ENCODE data around the gene BACH2. TPM values are rescaled to one million over a fixed set of nuclear protein-coding genes. Genes with fewer than 3 reads are reported as not detected.
"Not testable (repeated sequence)": the region's sequence is repeated elsewhere in the genome, so short reads cannot be mapped to it uniquely, and the experiment has no call there.

The BACH2 gene
- total RNA-seq, 1 donor from 2014 or later, result 2.1 TPM

DNA sequence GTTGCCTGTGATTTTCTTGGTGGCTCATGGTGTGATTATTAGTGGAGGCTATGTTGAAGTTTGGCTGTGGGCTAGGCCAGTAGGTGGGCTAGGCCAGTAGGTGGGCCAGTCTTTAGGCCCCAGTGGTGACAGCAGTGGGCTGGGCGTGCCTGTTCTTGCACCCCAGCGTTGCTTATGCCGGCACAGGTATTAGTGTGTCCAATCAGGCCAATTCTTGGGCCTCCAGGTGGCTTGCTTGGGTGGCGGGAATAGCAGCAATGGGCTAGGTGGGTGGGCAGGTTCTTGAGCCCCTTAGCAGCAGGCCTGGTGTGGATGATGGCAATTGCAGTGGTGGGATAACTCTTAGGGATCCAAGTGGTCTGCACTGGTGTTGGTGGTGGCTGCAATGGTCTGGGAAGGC lies 379.4 kb downstream of the BACH2 start:
- FAIRE-seq (no peak), DNase-seq (ENCODE audit: low read depth) (no peak)
- Histone ChIP-seq H3K27me3 (ENCODE audit: control insufficient read depth, insufficient read depth, low read length) (no peaks in the 10 kb centered on the region), H3K36me3 (ENCODE audit: control insufficient read depth, insufficient read depth, low read length) (no peaks in the 10 kb centered on the region), H3K4me3 (ENCODE audit: low read depth, low read length) (no peak overlapping the region)
- TF ChIP-seq CTCF (IDR thresholded peaks at IDR 0.05; ENCODE audit: insufficient read depth, low read length, severe bottlenecking), result no peak

- FAIRE-seq (no peak), DNase-seq (ENCODE audit: low read depth) (no peak)
- H3K4me3 ChIP-seq (ENCODE audit: low read depth, low read length), result no peak overlapping the region
- no peak for TF ChIP-seq CTCF (IDR thresholded peaks at IDR 0.05; ENCODE audit: insufficient read depth, low read length, severe bottlenecking)
- no peaks in the 10 kb centered on the region for H3K27me3 ChIP-seq (ENCODE audit: control insufficient read depth, insufficient read depth, low read length)
- H3K36me3 ChIP-seq (ENCODE audit: control insufficient read depth, insufficient read depth, low read length), result no peaks in the 10 kb centered on the region
These were observed 380.3 kb downstream of the BACH2 start for GRCh38 chr6:89916136-89916920.

DNA sequence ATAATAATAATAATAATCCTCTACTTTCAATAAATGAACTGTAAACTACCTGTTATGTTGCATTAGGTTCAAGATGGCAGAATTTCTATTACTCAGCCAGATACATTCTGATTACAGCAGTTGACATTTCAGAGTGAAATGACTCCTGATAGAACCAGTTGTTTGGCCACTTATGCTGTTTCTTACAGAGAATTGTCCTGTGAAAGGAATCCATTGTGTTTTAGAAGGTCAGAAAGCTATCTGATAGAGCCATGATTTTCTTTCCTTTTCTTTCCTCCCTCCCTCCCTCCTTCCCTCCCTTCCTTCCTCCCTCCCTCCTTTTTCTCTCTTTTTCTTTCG lies 385.8 kb downstream of the BACH2 start:
- DNase-seq (ENCODE audit: low read depth) (no peak), FAIRE-seq (no peak)
- Histone ChIP-seq H3K4me3 (ENCODE audit: low read depth, low read length) (no peak overlapping the region), H3K27me3 (ENCODE audit: control insufficient read depth, insufficient read depth, low read length) (no peaks in the 10 kb centered on the region), H3K36me3 (ENCODE audit: control insufficient read depth, insufficient read depth, low read length) (no peaks in the 10 kb centered on the region)
- no peak for TF ChIP-seq CTCF (IDR thresholded peaks at IDR 0.05; ENCODE audit: insufficient read depth, low read length, severe bottlenecking)

- DNase-seq (ENCODE audit: low read depth); H3K27me3 ChIP-seq (ENCODE audit: control insufficient read depth, insufficient read depth, low read length); H3K4me3 ChIP-seq (ENCODE audit: low read depth, low read length); H3K36me3 ChIP-seq (ENCODE audit: control insufficient read depth, insufficient read depth, low read length); FAIRE-seq: not testable (repeated sequence)
These were observed 386.4 kb downstream of the BACH2 start for GRCh38 chr6:89910001-89910901.

DNA sequence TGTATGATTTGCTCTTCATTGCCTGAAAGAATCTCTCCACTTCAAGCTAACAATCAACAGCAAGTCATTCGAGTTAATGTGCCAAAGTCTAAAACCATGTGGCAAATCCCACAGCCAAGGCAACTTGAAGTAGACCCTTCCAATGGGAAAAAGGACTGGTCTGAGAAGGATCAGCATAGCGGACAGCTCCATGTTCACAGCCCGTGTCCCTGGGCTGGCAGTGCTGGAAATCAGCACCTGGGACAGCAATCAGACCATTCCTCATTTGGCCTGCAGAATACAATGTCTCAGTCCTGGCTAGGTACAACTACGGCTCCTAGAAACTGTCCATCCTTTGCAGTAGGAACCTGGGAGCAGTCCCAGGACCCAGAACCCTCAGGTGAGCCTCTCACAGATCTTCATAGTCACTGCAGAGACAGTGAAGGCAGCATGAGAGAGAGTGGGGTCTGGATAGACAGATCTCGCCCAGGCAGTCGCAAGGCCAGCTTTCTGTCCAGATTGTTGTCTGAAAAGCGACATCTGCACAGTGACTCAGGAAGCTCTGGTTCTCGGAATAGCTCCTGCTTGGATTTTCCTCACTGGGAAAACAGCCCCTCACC lies 401.3 kb downstream of the BACH2 start:
- DNase-seq (ENCODE audit: low read depth), result peak; percentile 55
- TF ChIP-seq CTCF (IDR thresholded peaks at IDR 0.05; ENCODE audit: insufficient read depth, low read length, severe bottlenecking), result no peak
- H3K27me3 ChIP-seq (ENCODE audit: control insufficient read depth, insufficient read depth, low read length), result peaks cover 2% of the 10 kb centered on the region

DNA sequence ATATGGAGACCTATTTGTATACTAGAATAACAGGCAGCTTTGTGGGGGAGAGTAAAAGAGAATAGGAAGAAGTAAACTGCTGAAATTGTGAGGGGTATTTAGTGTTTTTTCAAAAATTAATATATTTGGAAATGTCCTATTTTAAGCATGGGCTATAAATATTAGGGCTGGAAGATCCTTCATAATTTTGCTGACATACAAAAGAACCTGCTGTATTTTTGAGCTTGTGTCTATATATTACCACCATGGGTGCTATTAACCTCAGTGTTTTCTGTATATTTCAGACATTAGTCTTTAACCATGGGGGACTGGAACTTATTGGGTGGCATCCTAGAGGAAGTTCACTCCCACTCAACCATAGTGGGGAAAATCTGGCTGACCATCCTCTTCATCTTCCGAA lies 402.5 kb downstream of the BACH2 start, which contains the start of gene GJA10:
TSS of gene GJA10 (plus strand) at position 301 of the 400 bp plus-strand sequence. CDS start at position 301, 0 bp downstream.
- Histone ChIP-seq H3K36me3 (ENCODE audit: control insufficient read depth, insufficient read depth, low read length) (no peaks in the 10 kb centered on the region), H3K4me3 (ENCODE audit: low read depth, low read length) (no peak within 1 kb of the TSS), H3K27me3 (ENCODE audit: control insufficient read depth, insufficient read depth, low read length) (peaks cover 2% of the 10 kb centered on the region)
- no peak for FAIRE-seq
- no peak for TF ChIP-seq CTCF (IDR thresholded peaks at IDR 0.05; ENCODE audit: insufficient read depth, low read length, severe bottlenecking)
- no peak for DNase-seq (ENCODE audit: low read depth)

More for the DNA sequence above, 401.3 kb downstream of the BACH2 start:
- FAIRE-seq, result no peak
- no peak overlapping the region for H3K4me3 ChIP-seq (ENCODE audit: low read depth, low read length)
- no peaks in the 10 kb centered on the region for H3K36me3 ChIP-seq (ENCODE audit: control insufficient read depth, insufficient read depth, low read length)

GRCh38 chr6:89892577-89892976 lies 404.1 kb downstream of the BACH2 start:
- not testable (repeated sequence) for DNase-seq (ENCODE audit: low read depth); H3K4me3 ChIP-seq (ENCODE audit: low read depth, low read length); H3K36me3 ChIP-seq (ENCODE audit: control insufficient read depth, insufficient read depth, low read length); FAIRE-seq; H3K27me3 ChIP-seq (ENCODE audit: control insufficient read depth, insufficient read depth, low read length)

DNA sequence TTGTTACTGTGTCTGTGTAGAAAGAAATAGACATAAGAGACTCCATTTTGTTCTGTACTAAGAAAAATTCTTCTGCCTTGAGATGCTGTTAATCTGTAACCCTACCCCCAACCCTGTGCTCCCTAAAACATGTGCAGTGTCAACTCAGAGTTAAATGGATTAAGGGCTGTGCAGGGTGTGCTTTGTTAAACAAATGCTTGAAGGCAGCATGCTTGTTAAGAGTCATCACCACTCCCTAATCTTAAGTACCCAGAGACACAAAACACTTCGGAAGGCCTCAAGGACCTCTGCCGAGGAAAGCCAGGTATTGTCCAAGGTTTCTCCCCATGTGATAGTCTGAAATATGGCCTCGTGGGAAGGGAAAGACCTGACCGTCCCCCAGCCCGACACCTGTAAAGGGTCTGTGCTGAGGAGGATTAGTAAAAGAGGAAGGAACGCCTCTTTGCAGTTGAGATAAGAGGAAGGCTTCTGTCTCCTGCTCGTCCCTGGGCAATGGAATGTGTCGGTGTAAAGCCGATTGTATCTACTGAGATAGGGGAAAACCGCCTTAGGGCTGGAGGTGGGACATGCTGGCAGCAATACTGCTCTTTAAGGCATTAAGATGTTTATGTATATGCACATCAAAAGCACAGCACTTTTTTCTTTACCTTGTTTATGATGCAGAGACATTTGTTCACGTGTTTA lies 405.7 kb downstream of the BACH2 start:
- H3K4me3 ChIP-seq (ENCODE audit: low read depth, low read length); H3K36me3 ChIP-seq (ENCODE audit: control insufficient read depth, insufficient read depth, low read length); FAIRE-seq; DNase-seq (ENCODE audit: low read depth); H3K27me3 ChIP-seq (ENCODE audit: control insufficient read depth, insufficient read depth, low read length): not testable (repeated sequence)

All from bronchial epithelial cell (primary cell).